Activated T-helper 2 cell treated with anti-CD3 and anti-CD28 coated beads, Interferon-gamma antibody, Interleukin-2, Interleukin-4, amounts not matched to agents 10 μg/mL and 5 μg/mL and 100 μg/mL, durations not matched to agents 14 hours and 24 hours and 36 hours (primary cell): ENCODE results near the gene RAB19. TPM values are rescaled to one million over a fixed set of nuclear protein-coding genes. Genes with fewer than 3 reads are reported as not detected.

Experiments
- DNase-seq: peaks from one replicate; pipeline ENCODE4 v3.0.0; 2021; ENCODE audit warnings: low spot score
- H3K27ac Mint-ChIP-seq: one replicate; pipeline ENCODE4 v1.8.0; 2021; ENCODE audit warnings: mixed read lengths
- H3K27me3 Mint-ChIP-seq: one replicate; pipeline ENCODE4 v1.8.0; 2021; ENCODE audit warnings: low read depth, mixed read lengths
- H3K36me3 Mint-ChIP-seq: one replicate; pipeline ENCODE4 v1.8.0; 2021; ENCODE audit warnings: low read depth, mixed read lengths
- H3K4me1 Mint-ChIP-seq: one replicate; pipeline ENCODE4 v1.8.0; 2021; ENCODE audit warnings: low read depth, mixed read lengths
- H3K4me3 Mint-ChIP-seq: one replicate; pipeline ENCODE4 v1.8.0; 2021; ENCODE audit warnings: low read depth, mild to moderate bottlenecking, moderate library complexity, mixed read lengths
- H3K9me3 Mint-ChIP-seq: one replicate; pipeline ENCODE4 v1.8.0; 2021; ENCODE audit warnings: mixed read lengths
- intact Hi-C: fragments of 100-400 bp; cut with micrococcal nuclease; formaldehyde crosslinking; loops from one replicate; pipeline ENCODE4 v1.15.1; 2023
- total RNA-seq: library from RNA; stranded (reverse); gene quantifications from 2 replicates; pipeline ENCODE4 v1.2.3, GENCODE V29; 2022

RAB19 gene
- total RNA-seq, 1 donor from 2014 or later = 12.5 TPM

GRCh38 chr7:140463111-140463510, 59.3 kb downstream of the RAB19 start:
- no peak overlapping the region for H3K27ac Mint-ChIP-seq
- no peak for DNase-seq
- intact Hi-C loops = no loop called here
- peaks cover 19% of the 10 kb centered on the region for H3K4me1 Mint-ChIP-seq
- H3K9me3 Mint-ChIP-seq = no peaks in the 10 kb centered on the region
- no peaks in the 10 kb centered on the region for H3K27me3 Mint-ChIP-seq
- no peak overlapping the region for H3K4me3 Mint-ChIP-seq
- peaks cover 54% of the 10 kb centered on the region for H3K36me3 Mint-ChIP-seq

DNA sequence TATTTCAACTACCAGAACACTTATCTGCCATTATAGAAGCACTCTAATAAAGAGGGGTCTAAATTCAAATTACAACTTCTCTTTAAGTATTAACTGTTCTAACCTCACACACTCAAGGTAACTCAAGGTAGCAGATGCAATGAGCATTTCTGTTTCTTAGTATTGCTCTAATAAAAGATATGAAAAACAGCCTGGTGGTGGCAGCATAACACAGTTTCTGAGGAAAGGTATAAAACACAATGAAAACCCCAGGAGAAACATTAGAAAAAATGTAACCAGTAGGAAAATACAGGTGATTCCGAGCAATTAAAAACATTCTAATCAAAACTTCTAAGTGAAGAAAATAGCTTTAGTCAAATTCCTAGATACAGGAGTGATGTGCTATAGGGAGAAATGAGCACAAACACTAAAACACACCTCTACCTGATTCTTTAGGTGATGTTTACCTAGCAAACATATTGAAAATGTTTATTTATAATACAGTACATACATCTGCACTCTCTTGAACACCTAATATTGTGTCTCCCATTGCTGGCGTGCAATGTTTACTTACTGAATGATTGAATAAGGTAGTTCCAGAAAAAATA, 72.0 kb downstream of the RAB19 start:
- Mint-ChIP-seq H3K27me3 (no peaks in the 10 kb centered on the region), H3K27ac (peak overlapping the region; percentile 50), H3K4me1 (peaks cover 31% of the 10 kb centered on the region), H3K9me3 (no peaks in the 10 kb centered on the region), H3K36me3 (peaks cover 14% of the 10 kb centered on the region), H3K4me3 (peak overlapping the region; percentile 53)
- intact Hi-C loops = loop anchor here (2.0 to 5.0 kb wide), 5 partner anchors 34 to 299 kb away; partner anchors contain the start of gene KDM7A
- DNase-seq = no peak

GRCh38 chr7:140476698-140477261, 72.9 kb downstream of the RAB19 start:
- H3K36me3 Mint-ChIP-seq = peaks cover 11% of the 10 kb centered on the region
- no peaks in the 10 kb centered on the region for H3K27me3 Mint-ChIP-seq
- peaks cover 30% of the 10 kb centered on the region for H3K4me1 Mint-ChIP-seq
- DNase-seq = no peak
- intact Hi-C loops = loop anchor here (1.0 to 5.0 kb wide), 7 partner anchors 17 to 299 kb away; partner anchors contain the start of gene KDM7A
- H3K4me3 Mint-ChIP-seq = peak overlapping the region; percentile 97
- H3K9me3 Mint-ChIP-seq = no peaks in the 10 kb centered on the region
- H3K27ac Mint-ChIP-seq = peak overlapping the region; percentile 78

Other genes starting within 250 kb of the RAB19 start
- gene KDM7A, start 227.1 kb upstream of the RAB19 start, total RNA-seq = 10.4 and 12.5 TPM in 2 replicates
- 98.3 and 105 TPM in 2 replicates for gene SLC37A3, start 5.5 kb upstream of the RAB19 start, total RNA-seq
- 72.9 and 73.6 TPM in 2 replicates for gene MKRN1, start 75.4 kb downstream of the RAB19 start, total RNA-seq
- not detected in 2 replicates for gene DENND2A, start 236.8 kb downstream of the RAB19 start, total RNA-seq